Activated CD4-positive, alpha-beta T cell treated with anti-CD3 and anti-CD28 coated beads for 24 hours (primary cell): ENCODE measurements around the gene HNF1A.

Experiments
- DNase-seq, 2 donors: peaks; one replicate each; pipeline ENCODE4 v3.0.0-alpha.2; 2020; ENCODE audit warnings: low read depth in 2 of 2

HNF1A gene

GRCh38 chr12:121048442-121048841 lies 70.1 kb downstream of the HNF1A start:
- no peak for DNase-seq

- no peak for DNase-seq
These were observed 72.4 kb downstream of the HNF1A start for GRCh38 chr12:121050725-121051124.
